Activated naive CD8-positive, alpha-beta T cell treated with anti-CD3 and anti-CD28 coated beads, Interleukin-2, amount 50 U/mL, for 24 hours (primary cell): Measurements from ENCODE around the gene SERPINB10.
A peak's percentile ranks its signal among the peaks of the same experiment; 100 is the strongest.
"Not testable (repeated sequence)": the region's sequence is repeated elsewhere in the genome, so short reads cannot be mapped to it uniquely, and the experiment has no call there.

ENCODE experiments used
- ATAC-seq: fragments of 150-1000 bp; cut with Tn5 transposase; one replicate; pipeline ENCODE4 v1.10.0; 2021
- DNase-seq: peaks from one replicate; pipeline ENCODE4 v3.0.0; 2021
- H3K27ac Mint-ChIP-seq: one replicate; pipeline ENCODE4 v1.8.0; 2021; ENCODE audit warnings: mild to moderate bottlenecking, mixed read lengths
- H3K27me3 Mint-ChIP-seq: one replicate; pipeline ENCODE4 v1.8.0; 2021; ENCODE audit warnings: mixed read lengths
- H3K36me3 Mint-ChIP-seq: one replicate; pipeline ENCODE4 v1.8.0; 2021; ENCODE audit warnings: low read depth, mixed read lengths
- H3K4me1 Mint-ChIP-seq: one replicate; pipeline ENCODE4 v1.8.0; 2021; ENCODE audit warnings: mixed read lengths
- H3K4me3 Mint-ChIP-seq: one replicate; pipeline ENCODE4 v1.8.0; 2021; ENCODE audit warnings: mild to moderate bottlenecking, moderate library complexity, mixed read lengths
- H3K9me3 Mint-ChIP-seq: one replicate; pipeline ENCODE4 v1.8.0; 2021; ENCODE audit warnings: mixed read lengths

SERPINB10 gene

DNA sequence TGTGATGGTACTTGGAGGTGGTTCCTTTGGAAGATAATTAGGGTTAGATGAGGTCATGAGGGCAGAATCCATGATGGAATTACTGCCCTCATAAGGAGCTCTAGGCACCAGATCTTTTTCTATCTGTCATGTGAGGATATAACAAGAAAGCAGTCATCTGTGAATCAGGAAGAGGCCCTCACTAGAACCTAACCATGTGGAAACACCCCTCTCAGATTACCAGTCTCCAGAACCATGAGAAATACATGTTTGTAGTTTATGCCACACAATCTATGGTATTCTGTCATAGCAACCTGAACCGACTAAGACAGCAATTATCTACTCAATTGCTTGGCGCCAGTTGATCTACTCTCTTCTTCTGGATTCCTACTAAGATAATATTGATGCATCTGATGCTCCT lies 2.4 kb upstream of the SERPINB10 start:
- ATAC-seq (no peak), DNase-seq (no peak)
- H3K4me1 Mint-ChIP-seq = peaks cover 6% of the 10 kb centered on the region
- no peak overlapping the region for H3K4me3 Mint-ChIP-seq
- no peaks in the 10 kb centered on the region for H3K9me3 Mint-ChIP-seq
- peaks cover 7% of the 10 kb centered on the region for H3K27me3 Mint-ChIP-seq
- H3K27ac Mint-ChIP-seq = no peak overlapping the region
- H3K36me3 Mint-ChIP-seq = no peaks in the 10 kb centered on the region

DNA sequence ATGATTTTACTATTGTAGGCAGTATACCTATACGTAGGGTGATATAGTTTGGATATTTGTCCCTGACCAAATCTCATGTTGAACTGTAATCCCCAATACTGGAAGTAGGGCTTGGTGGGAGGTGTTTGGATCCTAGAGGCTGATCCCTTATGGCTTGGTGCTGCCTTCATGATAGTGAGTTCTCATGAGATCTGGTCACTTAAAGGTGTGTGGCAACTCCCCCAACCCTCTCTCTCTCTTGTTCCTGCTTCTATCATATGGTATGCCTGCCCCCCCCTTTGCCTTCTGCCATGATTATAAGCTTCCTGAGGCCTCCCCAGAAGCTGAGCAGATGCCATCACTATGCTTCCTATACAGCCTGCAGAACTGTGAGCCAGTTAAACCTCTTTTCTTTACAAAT lies 1.7 kb upstream of the SERPINB10 start:
- Mint-ChIP-seq H3K9me3 (no peaks in the 10 kb centered on the region), H3K27me3 (peaks cover 9% of the 10 kb centered on the region), H3K36me3 (no peaks in the 10 kb centered on the region), H3K27ac (no peak overlapping the region), H3K4me1 (peaks cover 6% of the 10 kb centered on the region), H3K4me3 (no peak overlapping the region)
- DNase-seq (no peak), ATAC-seq (no peak)

DNA sequence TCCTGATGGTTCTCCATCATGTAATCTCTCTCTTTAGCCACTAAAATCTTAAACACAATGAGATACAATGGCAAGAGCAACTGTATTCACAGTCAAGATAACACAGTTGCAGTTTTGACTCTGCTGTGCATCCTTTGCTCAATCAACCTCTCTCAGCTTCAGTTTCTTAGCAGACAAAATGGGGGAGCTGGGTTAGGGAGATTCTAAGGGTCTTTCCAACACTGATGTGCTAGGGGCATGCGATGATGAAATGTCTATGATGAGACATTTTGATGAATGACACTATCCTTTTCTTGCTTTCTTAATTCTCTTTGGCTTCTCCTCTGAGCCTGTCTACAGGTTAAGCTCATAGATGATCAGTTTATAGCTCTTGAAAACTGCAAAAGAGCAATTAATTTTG lies 1.1 kb downstream of the SERPINB10 start:
- Mint-ChIP-seq H3K4me3 (no peak overlapping the region), H3K36me3 (no peaks in the 10 kb centered on the region)
- peak; percentile 33 for ATAC-seq

DNA sequence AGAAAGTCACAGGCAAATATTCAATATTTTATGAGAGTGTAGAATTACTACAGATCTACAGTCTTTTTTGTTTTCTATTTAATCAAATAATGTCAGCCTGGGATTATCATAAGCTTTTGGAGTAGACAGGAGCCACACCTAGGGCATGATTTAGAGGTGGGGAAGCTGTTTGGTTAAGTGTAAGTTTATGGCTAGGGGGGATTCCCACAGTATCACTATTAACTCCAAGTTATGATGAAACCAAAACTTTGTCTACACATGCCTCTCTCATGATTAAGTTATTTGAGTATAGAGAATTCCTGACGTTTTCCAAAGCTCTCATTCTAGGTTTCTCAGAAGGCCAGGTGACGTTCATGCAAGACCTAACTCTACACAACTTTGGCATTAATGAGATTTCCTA lies 2.1 kb downstream of the SERPINB10 start:
- peaks cover 30% of the 10 kb centered on the region for H3K27me3 Mint-ChIP-seq
- DNase-seq (no peak), ATAC-seq (no peak)
- no peak overlapping the region for H3K4me3 Mint-ChIP-seq
- no peak overlapping the region for H3K27ac Mint-ChIP-seq
- H3K4me1 Mint-ChIP-seq = peaks cover 6% of the 10 kb centered on the region
- no peaks in the 10 kb centered on the region for H3K36me3 Mint-ChIP-seq
- no peaks in the 10 kb centered on the region for H3K9me3 Mint-ChIP-seq

More for the DNA sequence above, 1.1 kb downstream of the SERPINB10 start:
- Mint-ChIP-seq H3K4me1 (peaks cover 6% of the 10 kb centered on the region), H3K27me3 (peaks cover 25% of the 10 kb centered on the region), H3K27ac (no peak overlapping the region), H3K9me3 (no peaks in the 10 kb centered on the region)
- DNase-seq = no peak

DNA sequence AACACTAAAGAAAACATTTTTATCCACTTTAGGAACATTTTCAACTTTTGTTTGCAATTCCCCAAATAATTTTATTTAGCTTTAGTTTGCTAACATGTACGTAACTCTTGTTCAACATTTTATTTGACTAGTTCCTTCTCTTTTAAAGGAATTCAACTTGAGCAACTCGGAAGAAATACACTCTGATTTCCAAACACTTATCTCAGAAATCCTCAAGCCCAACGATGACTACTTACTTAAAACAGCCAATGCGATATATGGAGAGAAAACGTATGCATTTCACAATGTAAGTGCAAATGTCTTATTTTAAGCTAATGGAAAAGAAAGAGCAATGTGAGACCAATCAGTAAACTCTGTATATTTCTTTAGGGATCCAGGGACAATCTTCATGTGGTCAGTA lies 10.1 kb downstream of the SERPINB10 start:
- H3K27ac Mint-ChIP-seq = no peak overlapping the region
- H3K27me3 Mint-ChIP-seq = peaks cover 29% of the 10 kb centered on the region
- H3K9me3 Mint-ChIP-seq = no peaks in the 10 kb centered on the region
- H3K4me3 Mint-ChIP-seq = no peak overlapping the region
- ATAC-seq (no peak), DNase-seq (no peak)
- no peaks in the 10 kb centered on the region for H3K36me3 Mint-ChIP-seq
- H3K4me1 Mint-ChIP-seq = no peaks in the 10 kb centered on the region

DNA sequence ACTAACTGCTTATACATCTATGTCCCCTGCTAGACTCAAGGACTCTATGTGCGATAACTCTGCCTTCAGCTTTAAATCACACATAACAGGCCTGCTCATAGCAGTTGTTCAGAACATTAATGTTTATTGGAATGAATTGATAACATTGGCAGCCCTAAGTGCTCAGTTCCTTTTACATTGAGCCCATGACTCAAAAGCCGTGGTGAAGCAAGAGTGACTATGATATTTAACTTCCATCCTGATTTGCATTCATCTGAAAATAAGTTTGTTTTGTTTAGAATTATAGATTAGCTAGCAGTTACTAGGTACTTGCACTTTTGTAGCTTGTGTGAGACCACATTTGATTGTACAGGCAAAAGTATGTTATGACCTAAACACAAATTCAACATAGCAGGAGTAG lies 14.3 kb downstream of the SERPINB10 start:
- no peaks in the 10 kb centered on the region for H3K9me3 Mint-ChIP-seq
- no peaks in the 10 kb centered on the region for H3K4me1 Mint-ChIP-seq
- no peak overlapping the region for H3K27ac Mint-ChIP-seq
- peaks cover 22% of the 10 kb centered on the region for H3K27me3 Mint-ChIP-seq
- no peaks in the 10 kb centered on the region for H3K36me3 Mint-ChIP-seq
- no peak overlapping the region for H3K4me3 Mint-ChIP-seq
- no peak for DNase-seq
- ATAC-seq = no peak

DNA sequence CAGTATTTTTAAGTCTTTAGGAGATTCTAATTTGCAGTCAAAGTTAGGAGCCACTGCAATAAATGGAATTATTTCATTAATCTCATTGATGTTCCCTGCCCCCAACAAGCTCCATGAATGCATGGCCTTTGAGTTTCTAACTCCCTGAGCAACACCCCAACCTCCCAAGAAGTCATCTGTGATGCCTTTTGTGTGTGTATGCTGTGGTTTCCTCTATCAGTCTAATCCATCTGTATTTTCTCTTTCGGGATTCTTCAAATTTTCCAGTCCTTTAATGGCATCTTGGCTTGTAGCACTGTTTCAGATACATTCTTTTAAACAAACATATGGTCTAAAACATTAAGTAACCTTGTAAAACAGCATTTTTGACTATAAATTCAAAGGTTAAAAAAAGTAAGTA lies 16.8 kb downstream of the SERPINB10 start:
- H3K27ac Mint-ChIP-seq = no peak overlapping the region
- no peaks in the 10 kb centered on the region for H3K4me1 Mint-ChIP-seq
- no peaks in the 10 kb centered on the region for H3K9me3 Mint-ChIP-seq
- ATAC-seq (no peak), DNase-seq (no peak)
- H3K27me3 Mint-ChIP-seq = peaks cover 23% of the 10 kb centered on the region
- H3K36me3 Mint-ChIP-seq = no peaks in the 10 kb centered on the region
- no peak overlapping the region for H3K4me3 Mint-ChIP-seq

DNA sequence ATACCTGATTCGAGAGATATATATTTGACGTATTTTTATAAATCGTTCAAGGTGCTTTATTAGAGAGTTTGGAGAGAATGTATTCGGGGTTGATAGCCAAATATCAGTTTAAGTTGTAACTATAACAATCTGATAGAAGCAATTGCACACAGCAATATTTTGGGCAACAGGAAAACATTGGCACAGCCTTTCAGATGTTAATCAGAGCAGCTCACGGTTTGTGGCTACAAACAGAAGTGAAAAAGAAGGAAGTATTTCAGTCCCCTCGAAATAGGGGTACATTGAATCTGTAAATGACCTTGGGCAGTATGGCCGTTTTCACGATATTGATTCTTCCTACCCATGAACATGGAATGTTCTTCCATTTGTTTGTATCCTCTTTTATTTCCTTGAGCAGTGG lies 20.6 kb downstream of the SERPINB10 start:
- no peaks in the 10 kb centered on the region for H3K36me3 Mint-ChIP-seq
- no peak overlapping the region for H3K4me3 Mint-ChIP-seq
- no peaks in the 10 kb centered on the region for H3K9me3 Mint-ChIP-seq
- peaks cover 26% of the 10 kb centered on the region for H3K27me3 Mint-ChIP-seq
- ATAC-seq (no peak), DNase-seq (no peak)
- H3K27ac Mint-ChIP-seq = no peak overlapping the region
- H3K4me1 Mint-ChIP-seq = no peaks in the 10 kb centered on the region

DNA sequence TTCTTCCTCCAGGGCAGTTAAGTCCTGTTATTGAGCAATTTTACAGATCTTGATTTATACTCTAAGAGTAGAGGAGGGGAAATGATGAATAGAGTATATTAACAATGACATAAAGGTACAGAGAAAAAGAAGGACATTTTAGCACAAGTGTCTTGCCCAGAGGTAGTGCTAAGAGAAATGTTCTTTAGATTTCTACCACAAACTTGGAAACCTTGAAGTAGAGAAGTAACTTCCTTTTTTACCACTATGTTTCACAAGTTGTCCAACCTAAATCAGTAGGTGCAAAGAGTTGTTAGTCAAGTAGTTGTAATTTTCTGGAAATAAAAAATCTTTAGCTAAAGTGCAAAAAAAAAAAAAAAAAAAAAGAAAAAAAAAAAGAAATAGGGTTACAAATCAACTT lies 21.6 kb downstream of the SERPINB10 start:
- not testable (repeated sequence) for H3K27ac Mint-ChIP-seq

DNA sequence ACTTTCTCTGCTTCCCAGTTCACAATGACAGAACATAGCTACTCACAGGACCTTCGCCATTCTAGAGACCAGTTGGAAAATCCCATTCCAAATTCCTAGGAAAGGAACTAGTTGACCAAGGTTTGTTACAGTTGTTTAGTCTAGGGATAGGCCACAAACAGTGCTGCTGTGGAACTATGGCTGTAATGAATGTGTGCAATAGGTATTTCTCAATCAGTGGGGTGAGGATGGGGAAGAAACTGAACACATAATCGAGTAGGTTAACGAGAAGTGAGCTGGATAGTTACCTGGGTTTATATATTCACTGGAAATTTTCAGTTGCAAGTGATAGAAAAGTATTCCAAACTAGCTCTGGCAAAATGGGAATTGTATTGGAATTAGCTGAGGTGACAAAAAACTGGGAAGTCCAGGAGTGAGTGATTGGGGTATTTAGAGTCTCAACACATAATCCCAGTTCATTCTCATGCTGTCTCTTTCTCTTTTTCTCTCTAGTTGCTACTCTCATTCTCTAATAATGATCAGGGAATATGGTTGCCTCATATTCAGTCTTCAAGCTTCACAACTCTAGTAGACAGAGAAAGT lies 23.1 kb downstream of the SERPINB10 start:
- H3K36me3 Mint-ChIP-seq = no peaks in the 10 kb centered on the region
- H3K27ac Mint-ChIP-seq = no peak overlapping the region
- H3K9me3 Mint-ChIP-seq = no peaks in the 10 kb centered on the region
- no peak overlapping the region for H3K4me3 Mint-ChIP-seq
- DNase-seq (no peak), ATAC-seq (no peak)
- H3K27me3 Mint-ChIP-seq = peaks cover 33% of the 10 kb centered on the region
- H3K4me1 Mint-ChIP-seq = no peaks in the 10 kb centered on the region

More for the DNA sequence above, 21.6 kb downstream of the SERPINB10 start:
- not testable (repeated sequence) for H3K36me3 Mint-ChIP-seq, H3K4me3 Mint-ChIP-seq, DNase-seq, H3K9me3 Mint-ChIP-seq, ATAC-seq, H3K4me1 Mint-ChIP-seq
- H3K27me3 Mint-ChIP-seq = peaks cover 26% of the 10 kb centered on the region

DNA sequence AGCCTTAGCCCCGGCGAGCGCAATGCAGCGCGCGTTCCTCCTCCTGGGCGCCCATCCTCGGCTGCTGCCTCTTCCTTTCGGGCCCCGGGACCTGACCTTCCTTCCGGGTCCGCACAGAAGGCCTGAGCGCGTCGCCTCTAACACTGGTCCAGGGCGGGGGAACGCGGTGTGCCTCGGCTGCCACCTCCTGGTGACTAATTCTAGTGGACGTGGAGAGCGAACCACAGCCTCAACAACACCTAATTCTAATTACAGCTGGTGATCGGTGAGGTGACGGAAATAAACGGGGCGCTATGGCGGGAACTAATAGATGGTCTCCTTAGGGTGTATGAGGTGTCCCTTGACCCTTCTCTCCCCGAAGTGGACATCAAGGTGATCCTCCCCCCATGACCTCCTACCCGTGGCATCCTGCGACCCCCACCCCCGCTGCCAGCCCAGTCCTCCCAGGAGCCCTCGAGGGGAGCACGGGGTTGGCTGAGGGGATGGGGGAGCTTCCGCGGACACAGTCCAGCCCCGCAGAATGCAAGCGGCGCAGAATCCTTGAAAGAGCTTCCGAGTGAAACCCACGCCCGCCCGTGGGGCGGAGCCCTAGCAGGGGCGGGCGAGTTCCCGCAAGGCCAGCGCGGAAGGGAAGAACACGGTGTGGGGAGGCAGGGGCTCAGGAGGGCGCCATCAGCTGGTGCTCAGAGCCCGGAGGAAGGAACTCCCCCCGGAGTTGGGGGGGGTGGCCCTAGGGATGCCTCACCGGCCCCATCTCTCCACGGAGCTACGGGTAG lies 28.6 kb downstream of the SERPINB10 start:
- ATAC-seq (peak; percentile 97), DNase-seq (peak; percentile 74)
- peaks cover 20% of the 10 kb centered on the region for H3K27me3 Mint-ChIP-seq
- peak overlapping the region; percentile 67 for H3K4me3 Mint-ChIP-seq
- no peaks in the 10 kb centered on the region for H3K4me1 Mint-ChIP-seq
- no peak overlapping the region for H3K27ac Mint-ChIP-seq
- H3K9me3 Mint-ChIP-seq = no peaks in the 10 kb centered on the region
- no peaks in the 10 kb centered on the region for H3K36me3 Mint-ChIP-seq

DNA sequence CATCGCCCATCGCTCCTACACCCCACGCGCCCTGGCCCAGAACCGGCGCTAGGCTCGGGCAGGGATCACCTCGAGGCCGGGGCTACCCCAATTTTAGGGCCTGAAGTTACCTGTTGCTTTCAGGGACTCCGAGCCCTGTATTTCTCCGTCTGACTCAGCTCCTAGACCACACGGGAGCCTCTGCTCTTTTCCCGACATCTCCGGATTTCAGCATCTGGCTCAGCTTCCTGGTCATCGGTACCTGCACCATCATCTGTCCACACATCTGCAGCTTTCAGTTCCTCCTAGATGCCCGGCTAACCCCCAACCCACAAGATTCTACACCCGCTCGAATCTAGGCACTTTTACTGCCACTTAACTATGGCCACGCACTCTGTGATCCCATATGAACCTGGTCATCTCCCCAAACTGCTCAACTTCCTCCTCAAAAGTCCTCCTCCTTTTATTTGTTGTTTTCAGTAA lies 29.2 kb downstream of the SERPINB10 start:
- no peak for DNase-seq
- H3K4me3 Mint-ChIP-seq = no peak overlapping the region
- H3K9me3 Mint-ChIP-seq = no peaks in the 10 kb centered on the region
- no peak overlapping the region for H3K27ac Mint-ChIP-seq
- H3K4me1 Mint-ChIP-seq = no peaks in the 10 kb centered on the region
- H3K36me3 Mint-ChIP-seq = no peaks in the 10 kb centered on the region
- peaks cover 24% of the 10 kb centered on the region for H3K27me3 Mint-ChIP-seq
- ATAC-seq = no peak

DNA sequence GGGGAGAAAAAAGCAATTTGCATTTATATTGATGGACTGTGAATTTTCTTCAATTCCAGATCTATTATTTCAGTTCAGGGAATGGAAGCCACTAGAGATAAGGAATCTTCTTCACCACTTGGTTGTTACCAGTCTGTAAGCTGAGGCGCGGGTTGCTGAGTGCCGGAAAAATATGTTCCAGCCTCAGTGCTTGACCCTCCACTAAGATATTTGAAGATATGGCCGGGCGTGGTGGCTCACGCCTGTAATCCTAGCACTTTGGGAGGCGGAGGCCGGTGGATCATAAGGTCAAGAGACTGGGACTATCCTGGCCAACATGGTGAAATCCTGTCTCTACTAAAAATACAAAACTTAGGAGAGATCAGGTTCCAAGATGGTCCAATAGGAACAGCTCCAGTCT lies 32.2 kb downstream of the SERPINB10 start:
- no peaks in the 10 kb centered on the region for H3K36me3 Mint-ChIP-seq
- no peak for DNase-seq
- H3K9me3 Mint-ChIP-seq = no peaks in the 10 kb centered on the region
- H3K27me3 Mint-ChIP-seq = peaks cover 39% of the 10 kb centered on the region
- H3K27ac Mint-ChIP-seq = no peak overlapping the region
- no peaks in the 10 kb centered on the region for H3K4me1 Mint-ChIP-seq
- no peak for ATAC-seq
- H3K4me3 Mint-ChIP-seq = no peak overlapping the region

DNA sequence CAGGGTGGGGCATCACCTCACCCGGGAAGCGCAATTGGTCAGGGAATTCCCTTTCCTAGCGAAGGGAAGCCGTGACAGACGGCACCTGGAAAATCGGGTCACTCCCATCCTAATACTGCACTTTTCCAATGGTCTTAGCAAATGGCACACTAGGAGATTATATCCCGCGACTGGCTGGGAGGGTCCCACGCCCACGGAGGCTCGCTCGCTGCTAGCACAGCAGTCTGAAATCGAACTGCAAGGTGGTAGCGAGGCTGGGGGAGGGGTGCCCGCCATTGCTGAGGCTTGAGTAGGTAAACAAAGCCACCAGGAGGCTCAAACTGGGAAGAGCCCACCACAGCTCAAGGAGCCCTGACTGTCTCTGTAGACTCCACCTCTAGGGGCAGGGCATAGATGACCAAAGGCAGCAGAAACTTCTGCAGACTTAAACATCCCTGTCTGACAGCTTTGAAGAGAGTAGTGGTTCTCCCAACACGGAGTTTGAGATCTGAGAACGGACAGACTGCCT lies 32.8 kb downstream of the SERPINB10 start:
- not testable (repeated sequence) for H3K4me3 Mint-ChIP-seq, ATAC-seq, H3K4me1 Mint-ChIP-seq, H3K9me3 Mint-ChIP-seq, H3K36me3 Mint-ChIP-seq, DNase-seq, H3K27ac Mint-ChIP-seq
- peaks cover 41% of the 10 kb centered on the region for H3K27me3 Mint-ChIP-seq

DNA sequence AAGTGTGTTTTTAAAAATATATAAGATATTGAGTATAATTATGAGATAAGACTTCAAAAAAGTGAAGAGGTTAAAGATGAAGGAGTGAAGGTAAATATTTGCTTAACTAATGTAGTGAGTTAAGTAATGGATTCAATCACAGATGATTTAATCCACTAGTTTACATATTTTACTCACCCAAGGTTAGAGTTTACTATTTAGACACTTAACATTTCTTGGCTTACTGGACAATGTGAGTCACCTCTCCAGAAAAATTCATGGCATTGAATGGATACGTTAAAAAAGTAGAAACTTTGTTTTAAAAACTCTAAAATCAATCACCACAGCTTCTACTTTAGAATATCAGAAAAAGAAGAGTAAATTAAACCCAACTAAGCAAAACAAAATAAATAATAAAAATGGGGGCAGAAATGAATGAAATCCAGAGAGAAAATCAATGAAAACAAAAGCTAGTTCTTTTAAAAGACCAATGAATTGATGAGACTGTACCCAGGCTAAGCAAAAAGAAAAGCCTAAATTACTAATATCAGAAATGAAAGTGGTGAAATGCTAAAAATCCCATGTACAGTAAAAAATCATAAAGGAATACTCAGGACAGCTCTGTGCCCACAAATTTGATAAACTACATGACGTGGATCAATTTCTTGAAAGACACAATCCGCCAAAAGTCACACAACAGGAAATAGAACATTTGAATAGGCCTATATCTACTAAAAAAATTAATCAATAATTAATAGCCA lies 39.5 kb downstream of the SERPINB10 start:
- no peak overlapping the region for H3K4me3 Mint-ChIP-seq

More for the DNA sequence above, 39.5 kb downstream of the SERPINB10 start:
- H3K27me3 Mint-ChIP-seq = peaks cover 57% of the 10 kb centered on the region
- peaks cover 6% of the 10 kb centered on the region for H3K9me3 Mint-ChIP-seq
- H3K4me1 Mint-ChIP-seq = peaks cover 42% of the 10 kb centered on the region
- no peak for ATAC-seq
- H3K36me3 Mint-ChIP-seq = peaks cover 5% of the 10 kb centered on the region
- DNase-seq = no peak
- no peak overlapping the region for H3K27ac Mint-ChIP-seq
